GM19043 (cell line): ENCODE results near the gene SLC23A3.

ENCODE experiments used
- ATAC-seq: cut with Tn5 transposase; IDR thresholded peaks from one replicate; pipeline ENCODE4 v1.9.1; 2021; ENCODE audit warnings: low read depth; ENCODE audit not compliant: unreplicated experiment

The SLC23A3 gene

DNA sequence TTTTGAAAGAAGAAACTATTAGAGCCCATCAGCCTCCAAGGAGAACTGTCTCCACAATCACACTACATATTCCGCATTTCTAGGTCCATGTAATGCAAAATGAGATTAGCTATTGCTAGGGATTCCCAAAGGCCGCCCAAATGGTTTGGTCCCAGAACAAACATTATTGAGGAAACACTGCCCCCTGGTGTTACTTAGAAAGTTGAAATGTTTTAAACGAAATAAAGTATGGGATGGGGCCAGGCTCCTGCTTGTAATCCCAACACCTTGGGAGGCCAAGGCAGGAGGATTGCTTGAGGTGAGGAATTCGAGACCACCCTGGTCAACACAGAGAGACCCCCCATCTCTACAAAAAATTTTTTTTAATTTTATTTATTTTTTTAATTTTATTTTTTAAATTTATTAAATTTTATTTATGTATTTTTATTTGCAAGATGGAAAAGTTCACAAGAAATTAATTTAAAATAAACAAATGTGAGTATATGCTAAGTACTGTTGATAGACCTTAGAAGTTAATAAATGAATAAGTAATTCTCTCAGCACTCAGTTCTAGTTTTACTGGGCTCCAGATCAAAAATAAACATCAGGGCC is 14.7 kb downstream of the SLC23A3 start:
- ATAC-seq, result no peak

DNA sequence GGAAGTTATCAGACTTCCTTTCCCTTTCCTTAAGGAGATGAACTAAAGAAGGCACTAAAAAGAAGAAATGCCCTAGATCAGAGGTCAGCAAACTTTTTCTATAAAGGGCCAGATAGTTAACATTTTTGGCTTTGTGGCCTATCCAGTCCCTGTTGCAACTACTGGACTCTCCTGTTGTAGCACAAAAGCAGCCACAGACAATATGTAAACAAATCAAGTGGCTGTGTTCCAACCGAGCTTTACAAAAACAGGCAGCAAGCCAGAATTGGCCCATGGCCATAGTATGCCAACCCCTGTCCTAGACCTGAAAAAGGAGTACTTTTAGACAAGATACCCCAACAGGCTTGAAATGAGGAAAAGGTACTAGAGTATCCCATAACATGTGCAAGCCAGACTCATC is 20.2 kb downstream of the SLC23A3 start:
- no peak for ATAC-seq

DNA sequence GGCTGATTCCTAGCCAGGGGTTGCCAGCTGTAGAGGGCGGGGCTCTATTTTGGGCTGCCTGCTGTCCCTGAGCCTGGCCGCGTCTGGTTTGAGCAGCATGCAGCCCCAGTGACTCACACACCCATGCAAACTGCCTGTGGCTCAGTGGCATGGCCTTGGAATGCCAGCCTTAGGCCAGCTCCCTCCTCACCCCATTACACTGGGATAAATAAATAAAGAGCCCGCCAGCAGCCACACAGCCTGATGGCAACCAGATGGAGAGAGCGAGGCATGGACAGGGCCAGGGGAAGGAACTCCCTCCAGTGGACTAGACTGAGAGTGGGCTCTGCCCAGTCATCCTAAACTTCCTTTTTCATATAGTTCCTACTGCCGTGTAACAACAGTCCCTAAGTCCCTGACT is 27.5 kb downstream of the SLC23A3 start:
- no peak for ATAC-seq

DNA sequence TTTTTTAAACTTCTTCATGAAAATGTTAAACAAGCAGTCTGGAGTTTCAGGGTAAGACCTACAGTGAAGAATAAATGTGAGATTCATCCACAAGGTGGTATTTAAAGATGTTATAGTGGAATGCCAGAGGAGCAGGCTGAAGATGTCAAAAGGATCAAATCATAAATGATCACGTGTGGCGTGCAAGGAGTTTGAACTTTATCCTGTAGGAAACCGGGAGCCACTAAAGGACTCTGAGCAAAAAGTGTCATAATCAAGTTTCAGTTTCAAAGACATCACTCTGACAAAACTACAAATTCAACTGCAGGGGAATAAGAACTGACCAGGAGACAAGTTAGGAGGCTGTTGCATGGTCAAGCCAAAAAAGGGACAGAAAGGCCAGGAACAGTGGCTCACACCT is 29.1 kb downstream of the SLC23A3 start:
- ATAC-seq, result no peak

DNA sequence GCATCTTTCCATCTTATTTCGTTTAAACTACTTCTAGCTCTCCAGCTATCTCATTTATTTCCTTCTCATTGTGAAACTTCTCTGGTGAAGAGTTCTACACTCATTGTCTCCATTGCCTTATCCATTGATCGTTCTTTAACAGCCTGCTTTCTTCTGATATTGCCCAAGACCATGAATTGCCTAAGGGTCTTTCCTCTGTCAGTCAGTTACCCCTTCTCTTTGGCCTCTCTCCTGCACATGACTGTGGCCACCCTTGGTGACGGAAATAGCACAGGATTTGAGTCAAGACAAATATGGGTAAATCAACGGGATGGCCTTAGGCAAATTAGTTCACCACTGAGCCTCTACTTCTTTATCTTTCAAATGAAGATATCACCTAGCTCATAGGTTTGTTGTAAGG is 35.9 kb downstream of the SLC23A3 start:
- no peak for ATAC-seq

DNA sequence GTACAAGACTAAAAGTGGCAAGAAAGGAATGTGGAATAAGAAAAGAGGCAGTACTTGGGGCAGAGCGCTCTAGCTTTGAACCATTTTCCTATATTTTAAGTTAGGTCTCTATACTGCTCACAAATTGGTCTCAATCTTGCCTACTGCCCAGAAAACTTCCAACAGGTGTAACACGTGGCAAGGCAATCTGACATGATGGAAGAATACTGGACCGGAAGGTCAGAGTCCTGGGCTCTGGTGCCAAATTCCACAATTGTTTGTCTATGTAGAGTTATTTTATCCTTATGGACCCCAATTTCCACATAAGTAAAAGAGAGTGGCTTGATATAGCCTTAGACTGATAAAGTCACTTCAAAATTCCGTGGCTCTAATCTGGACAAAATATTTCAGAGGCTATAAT is 38.1 kb downstream of the SLC23A3 start:
- no peak for ATAC-seq

DNA sequence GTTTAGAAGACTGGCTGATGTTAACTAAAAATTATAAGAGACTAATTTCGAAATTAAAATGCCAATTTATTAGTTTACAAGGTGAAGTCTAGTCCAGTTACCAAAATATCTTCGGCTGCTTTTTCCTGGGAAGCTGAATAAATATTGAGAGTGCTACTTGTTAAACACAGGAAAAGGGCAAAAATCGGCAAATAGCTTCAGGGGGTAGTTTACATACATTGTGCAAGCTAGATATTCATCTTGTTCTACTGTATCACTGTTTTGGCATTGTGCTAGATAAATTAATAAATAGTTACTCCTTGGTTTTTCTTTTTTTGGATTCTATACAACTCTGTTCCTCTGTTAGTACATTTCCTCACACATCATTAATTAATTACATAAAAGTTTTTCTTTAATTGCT is 38.5 kb downstream of the SLC23A3 start:
- ATAC-seq, result no peak

DNA sequence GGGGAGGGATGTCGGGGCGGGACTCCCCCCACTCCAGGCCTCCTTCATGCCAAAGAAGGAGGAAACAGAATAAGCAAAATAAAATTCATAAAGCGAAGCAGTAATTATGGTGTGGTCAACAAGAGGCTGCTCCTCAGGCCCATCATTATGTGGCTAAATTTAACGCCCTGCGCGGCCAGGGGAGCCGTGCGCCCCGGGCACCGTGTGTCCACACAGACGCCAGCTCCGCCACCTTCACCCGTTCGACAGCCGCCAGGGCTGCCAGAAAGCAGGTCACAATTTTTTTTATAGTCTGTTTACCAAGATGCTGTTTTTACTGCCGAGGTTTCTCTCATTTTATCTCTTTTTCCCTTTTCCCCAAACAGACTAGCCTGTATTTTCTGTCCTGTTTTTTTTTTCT is 40.2 kb downstream of the SLC23A3 start:
- ATAC-seq, result no peak

DNA sequence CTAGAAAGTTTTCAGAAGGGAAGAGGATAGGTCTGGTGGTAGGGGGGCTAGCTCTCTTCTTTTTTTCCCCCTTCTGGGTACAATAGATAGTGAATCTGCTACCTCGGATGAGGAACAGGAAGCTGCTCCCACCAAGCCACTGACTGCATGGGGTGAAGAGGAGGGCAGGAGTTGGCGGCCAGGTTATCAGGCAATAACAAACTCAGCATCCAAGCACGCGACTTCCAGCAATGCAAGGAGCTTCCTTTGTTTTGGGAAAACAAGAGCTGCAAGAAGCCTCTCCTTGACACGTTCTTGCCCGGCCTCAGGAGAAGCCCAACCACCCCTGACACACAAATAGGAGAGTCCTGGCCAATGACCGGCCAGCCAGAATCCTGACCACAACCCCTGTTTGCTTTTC is 41.4 kb downstream of the SLC23A3 start:
- no peak for ATAC-seq

DNA sequence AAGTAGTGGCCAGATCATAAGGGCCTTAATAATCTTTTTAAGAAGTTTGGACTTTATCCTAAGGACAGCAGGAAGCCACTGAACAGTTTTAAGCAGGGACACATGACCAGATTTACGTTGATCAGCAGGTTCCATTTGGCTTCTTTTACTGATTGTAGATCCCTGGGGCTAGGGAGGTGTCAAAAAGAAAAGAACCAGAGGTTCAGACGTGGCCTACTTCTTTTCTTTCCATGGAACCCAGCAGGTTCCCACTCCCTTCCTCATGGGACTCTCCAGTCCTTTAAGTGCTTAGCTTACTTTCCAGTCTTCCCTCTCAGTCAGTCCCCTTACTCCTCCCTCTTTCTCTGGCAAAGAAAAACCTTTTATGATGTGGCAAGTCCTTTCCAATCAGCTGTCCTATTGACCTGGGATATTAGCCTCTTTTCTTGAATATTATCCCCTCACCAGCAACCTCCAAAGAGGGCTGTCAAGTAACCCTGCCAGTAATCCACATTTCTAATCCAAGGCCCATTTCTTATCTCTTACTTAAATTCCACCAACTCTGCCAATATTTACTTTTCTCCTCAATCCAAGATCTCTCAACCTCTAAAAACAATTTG is 42.7 kb downstream of the SLC23A3 start:
- ATAC-seq, result no peak

DNA sequence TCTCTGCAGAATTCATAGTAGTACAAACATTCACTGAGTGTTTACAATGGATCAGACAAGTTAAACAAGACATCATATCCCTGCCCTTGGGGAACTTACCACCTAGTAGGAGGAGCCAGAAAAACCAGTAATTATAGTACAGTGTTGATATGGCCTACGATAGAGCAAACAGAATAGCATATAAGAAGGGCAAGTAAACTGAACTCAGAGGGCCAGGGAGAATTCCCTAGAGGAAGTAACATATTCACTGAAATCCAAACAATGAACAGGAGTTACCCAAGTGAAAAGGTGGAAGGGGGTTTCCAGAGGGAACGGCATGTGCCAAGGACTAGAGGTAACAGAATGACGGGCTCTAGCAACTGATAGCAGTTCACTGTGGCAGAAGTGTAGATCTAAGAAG is 43.3 kb downstream of the SLC23A3 start:
- ATAC-seq, result no peak

DNA sequence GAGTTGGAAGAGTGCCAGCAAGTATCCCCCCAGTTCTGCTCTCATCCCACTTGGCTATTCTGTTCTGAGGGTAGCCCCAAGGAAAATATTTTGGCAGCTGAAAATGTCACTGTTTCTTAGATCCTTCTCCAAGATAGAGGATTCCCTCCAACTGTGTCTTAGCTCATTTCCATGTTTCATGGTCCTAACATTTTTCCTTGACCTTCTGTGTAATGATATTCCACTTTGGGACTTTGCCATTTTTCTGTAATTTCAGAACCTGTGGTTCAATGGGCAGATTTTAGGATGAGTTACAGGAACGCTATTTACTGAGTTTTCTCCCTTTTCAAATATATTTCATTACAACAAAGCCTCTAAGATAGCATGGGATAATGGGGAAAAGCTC is 44.0 kb downstream of the SLC23A3 start:
- ATAC-seq, result no peak

DNA sequence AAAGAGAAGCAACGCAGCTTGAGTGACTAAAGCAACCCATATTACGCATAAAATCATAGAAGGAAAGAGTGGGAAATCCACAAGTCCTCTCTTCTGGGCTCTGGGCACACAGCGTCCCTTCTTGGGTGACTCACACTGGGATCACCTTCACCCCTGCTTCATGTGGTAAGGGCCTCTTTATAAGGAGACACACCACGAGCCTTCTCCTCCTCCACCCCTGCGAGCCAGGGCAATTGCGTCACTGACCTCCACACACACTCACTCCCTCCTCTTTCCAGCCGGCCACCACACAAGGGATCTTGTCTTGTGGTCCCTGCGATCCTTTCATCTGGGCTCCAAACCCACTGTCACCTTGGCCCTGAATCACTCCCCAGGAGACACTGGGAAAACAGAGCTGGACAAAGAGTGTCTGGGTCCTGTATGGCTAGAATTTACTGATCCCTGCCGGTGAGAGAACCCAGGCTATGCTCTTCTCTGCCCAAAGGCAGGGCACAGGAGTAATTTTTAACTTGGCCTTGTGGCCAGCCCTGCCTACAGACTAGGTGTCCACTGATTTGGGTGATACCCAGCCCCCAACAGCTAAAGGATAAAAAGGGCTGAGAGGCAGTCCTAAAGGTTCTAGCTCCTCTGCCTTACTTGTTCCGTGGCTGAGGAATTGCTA is 44.5 kb downstream of the SLC23A3 start:
- no peak for ATAC-seq

DNA sequence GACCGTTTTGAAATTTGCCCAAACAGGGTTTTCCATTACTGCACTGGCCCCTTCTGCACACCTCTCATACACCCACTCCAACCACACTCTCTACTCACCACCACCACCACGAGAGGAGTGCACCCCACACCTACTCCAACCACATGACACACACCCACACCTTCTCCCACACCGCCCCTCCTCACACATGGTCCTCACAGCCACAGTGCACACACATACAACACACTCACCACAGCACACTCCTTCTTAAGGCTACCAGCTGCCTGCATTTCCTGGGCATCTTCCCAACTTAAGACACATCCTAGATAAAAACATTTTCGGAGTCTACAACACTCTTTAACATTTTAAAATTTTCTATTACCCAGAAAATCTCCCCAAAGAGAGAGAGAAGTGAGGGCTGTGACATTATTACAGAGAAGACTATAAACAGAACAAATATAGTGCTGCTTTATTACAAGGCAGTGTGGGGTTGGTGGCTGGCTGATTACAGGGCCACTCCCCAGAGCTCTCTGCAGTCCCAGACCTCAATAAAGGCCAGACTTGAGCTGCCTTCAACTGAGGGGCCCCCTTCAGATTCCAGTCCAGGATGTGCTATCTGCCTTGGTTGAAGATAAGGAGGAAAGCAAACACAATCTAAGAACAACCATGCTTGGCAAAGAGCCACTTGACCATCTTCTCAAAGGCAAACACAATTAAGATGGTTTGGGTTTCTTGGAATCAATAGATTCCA is 45.3 kb downstream of the SLC23A3 start:
- ATAC-seq, result no peak

DNA sequence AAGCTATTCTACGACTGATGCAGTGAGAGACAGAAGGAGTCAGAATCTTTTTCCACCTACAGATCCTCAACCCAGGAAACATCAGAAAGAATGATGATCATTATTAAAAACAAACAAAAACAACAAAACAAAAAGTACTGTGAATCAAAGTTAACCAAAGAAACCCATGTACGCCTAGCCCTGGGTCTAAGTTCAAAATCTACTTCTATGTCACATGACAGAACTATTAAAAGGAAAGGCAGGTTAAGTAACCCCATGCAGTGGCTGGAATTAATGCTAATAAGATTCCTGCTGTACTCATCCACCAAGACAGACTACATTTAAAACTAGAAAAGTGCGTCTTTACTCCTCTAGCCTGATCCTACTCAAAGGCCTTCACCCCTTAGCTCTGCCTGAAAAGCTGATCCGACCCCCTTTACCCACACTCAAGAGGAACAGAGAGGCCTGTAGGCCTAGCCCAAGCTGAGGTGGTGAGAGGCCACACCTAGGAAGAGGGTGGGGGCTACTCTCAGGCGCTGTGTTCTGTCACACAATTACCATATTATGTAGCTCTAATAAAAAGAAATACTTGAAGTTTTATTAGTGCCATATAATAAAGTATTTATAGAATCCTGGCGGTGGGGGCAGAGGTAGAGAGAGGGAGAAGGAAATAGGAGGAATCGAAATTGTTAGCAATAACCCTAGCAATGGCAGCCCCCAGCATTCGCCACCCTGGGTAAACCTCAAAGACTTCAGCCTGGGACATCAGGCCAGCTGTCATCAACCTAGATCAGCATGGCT is 46.3 kb downstream of the SLC23A3 start:
- no peak for ATAC-seq

DNA sequence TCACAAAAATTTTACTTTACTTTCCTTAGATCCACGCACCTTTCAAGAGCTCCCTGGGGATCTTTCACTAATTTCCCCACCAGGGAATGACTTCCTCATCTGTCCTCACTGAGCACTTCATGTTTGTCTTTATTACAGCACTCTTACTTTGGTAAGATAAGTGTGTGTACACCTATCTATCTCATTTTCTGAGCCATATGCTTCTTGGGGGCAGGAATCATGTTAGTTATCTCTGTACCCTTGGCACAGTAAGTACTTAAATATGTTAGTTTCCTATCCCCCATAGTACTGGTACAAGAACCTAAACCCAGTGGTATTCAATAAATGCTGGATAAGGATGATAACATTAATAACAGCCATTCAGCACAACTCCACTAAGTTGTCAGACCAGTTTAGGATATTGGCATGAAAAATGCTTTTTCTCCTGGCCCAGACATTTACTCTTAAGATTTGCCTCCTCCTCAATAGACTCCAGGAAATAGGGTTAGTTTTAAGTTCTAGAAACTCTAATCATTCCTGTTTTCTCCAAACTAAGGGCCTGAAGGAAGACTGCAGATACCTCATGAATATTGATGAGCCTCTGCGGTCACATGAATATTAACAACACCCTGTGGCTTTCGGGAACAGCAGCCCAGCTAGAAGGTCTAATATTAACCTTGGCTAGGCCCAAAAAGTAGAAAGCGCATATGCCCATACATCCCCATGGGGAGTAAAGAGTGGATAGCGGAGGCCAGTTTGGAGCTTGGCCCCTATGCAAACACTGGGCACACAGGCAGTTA is 47.4 kb downstream of the SLC23A3 start:
- no peak for ATAC-seq

DNA sequence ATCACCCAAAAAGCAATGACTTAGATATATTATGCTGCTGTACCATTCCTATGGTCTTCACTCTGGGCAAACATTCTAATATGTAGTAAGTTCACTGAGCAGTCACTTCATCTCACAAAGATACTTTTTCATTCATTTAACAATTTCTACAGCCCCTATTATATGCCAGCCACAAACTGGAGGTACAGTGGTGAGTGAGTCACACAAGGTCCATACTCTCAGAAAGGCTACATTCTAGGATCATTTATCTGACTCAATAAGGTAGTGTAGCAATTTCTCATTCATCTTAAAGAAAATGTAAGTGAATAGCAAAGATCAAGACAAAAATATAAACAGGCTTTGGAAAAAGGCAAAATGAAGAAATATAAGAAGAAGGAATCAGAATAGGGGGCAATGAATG is 49.7 kb downstream of the SLC23A3 start:
- no peak for ATAC-seq

DNA sequence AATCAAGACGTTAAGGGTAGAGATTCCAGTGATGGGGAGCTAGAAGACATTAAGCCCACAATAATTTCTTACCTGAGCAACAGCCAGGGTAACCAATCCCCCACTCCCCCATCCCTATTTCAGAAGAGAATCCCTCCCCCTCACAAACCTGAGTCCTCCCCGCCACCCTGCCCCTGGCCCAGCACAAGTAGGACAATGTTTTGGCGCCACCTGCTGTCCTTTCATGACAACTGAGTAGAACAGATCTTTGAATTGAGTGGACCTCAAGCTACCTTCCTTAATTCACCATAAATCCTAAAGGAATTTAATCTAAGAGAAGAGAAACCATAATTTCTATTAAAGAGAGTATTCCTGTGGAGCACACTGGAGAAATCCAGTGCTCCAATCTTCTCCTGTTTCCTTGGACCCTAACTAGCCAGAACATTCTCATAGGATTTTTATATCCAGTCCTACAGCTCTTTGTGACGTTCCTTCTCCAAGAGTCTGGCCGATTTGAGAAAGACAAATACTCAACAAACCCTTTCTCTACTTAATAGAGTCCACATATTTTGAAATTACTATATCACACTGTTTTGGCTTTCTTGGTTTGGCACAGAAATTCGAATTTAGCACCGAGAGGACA is 50.3 kb downstream of the SLC23A3 start:
- no peak for ATAC-seq

DNA sequence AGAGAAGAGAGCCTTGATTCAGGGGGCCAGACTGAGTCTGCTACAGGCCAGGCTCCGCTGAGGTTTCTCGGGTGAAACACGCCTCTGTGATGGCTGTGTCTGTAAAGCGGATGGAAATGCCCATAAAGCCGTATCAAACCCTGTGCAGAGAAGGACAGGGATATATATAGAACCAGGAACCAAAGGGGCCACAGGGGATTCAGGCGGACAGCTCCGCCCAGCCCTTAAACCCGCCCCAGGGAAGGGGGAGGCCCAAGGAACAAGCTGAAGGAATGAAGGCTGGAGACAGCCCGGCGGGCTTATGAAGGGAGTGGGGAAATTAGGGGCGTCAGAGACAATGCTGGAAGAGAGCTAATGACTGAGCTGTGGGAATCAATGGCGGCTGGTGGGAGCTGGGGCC is 51.3 kb downstream of the SLC23A3 start:
- ATAC-seq, result no peak
